Omental fat pad (tissue), 4 donors: ENCODE results near the gene LRRC27. TPM values are rescaled to one million over a fixed set of nuclear protein-coding genes. Genes with fewer than 3 reads are reported as not detected.
A peak's percentile ranks its signal among the peaks of the same experiment; 100 is the strongest.

ENCODE experiments used
- ATAC-seq: fragments of 150-250 bp; one replicate; pipeline ENCODE4 v1.9.1; 2016; ENCODE audit warnings: mild to moderate bottlenecking, moderate library complexity; ENCODE audit not compliant: low FRiP score
- DNase-seq: peaks from one replicate; pipeline ENCODE4 v3.0.0-alpha.2; 2019; ENCODE audit warnings: low spot score
- total RNA-seq, 4 donors: library from RNA; depleted of rRNA; stranded (reverse); fragments of >200 nt; gene quantifications; one replicate each; pipeline ENCODE4 v1.1.0, GENCODE V29; 2016
- TF ChIP-seq, protein P1 (sequence below), 3 donors: fragments of 450-650 bp; IDR thresholded peaks; one replicate each; pipeline ENCODE4 v1.5.1; 2016 to 2017; ENCODE audit warnings: antibody characterized with exemption in 3 of 3, mild to moderate bottlenecking in 3 of 3, moderate library complexity in 2 of 3

The LRRC27 gene
- total RNA-seq, 4 donors from 2014 or later = 5.0 to 12.1 (median 7.7) TPM

DNA sequence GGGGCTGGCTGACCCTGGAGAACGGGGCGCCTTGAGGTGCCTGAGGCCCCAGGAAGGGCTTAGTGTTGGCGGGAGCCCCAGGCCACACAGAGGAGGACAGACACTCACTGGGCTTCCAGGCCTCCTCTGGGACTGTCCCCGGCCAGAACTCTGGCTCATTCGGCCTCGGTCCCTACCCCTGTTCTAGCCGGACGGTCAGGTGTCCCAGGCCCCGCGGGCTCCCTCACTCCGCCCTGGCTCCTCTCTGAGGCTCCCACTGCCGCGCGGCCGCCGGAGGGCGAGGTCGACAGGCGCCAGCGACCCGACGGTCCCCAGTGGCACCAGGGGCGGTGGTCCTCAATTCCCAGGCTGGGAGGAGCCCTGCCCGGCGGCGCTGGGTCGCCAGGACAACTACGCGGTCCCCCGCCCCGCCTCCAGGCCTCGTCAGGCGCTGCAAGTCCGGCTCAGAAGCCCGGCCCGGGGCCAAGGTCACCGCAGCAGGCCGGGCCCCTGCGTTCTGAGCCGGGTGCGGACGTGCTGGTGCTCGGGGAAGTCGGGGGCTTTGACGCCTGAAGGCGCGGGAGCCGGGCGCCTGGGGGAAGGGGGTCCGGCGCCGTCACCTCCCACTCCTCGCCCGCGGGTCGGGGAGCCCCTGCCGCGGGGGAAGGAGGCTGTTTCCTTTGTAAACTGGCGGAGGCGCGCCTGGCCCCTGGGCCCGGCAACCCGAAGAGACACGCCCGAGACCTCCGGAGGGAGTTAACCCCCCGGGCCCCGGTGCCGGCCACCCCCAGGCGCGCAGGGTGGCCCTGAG lies 63.9 kb downstream of the LRRC27 start:
- ATAC-seq = peak; percentile 4

DNA sequence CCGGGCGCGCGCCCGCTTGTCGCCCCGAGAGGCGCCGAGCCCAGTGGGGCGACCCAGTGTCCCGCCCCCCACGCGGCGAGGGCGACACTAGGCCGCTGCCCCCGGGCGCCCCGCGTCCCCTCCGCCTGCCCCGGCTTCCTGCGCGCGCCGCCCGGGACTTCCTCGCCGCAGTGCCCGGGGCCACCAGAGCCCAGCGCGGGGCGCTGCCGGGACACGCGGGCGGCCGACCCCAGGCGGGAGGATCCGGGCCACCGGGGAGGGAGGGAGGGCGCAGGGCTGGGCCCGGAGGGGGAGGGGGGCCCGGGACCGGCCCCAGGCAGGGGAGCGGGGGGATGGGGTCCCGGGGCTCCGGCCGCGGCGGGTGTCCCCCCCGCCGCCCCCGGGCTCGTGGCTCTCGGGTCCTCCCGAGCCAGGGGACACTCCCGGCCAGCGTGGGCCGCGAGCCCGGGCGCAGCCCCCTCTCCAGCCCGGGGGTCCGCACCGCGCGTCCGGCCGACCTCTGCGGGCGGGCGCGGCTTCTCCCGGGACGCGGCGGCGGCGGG lies 64.6 kb downstream of the LRRC27 start:
- no peak for DNase-seq
- ATAC-seq = peak; percentile 38
- TF ChIP-seq, protein P1, sequence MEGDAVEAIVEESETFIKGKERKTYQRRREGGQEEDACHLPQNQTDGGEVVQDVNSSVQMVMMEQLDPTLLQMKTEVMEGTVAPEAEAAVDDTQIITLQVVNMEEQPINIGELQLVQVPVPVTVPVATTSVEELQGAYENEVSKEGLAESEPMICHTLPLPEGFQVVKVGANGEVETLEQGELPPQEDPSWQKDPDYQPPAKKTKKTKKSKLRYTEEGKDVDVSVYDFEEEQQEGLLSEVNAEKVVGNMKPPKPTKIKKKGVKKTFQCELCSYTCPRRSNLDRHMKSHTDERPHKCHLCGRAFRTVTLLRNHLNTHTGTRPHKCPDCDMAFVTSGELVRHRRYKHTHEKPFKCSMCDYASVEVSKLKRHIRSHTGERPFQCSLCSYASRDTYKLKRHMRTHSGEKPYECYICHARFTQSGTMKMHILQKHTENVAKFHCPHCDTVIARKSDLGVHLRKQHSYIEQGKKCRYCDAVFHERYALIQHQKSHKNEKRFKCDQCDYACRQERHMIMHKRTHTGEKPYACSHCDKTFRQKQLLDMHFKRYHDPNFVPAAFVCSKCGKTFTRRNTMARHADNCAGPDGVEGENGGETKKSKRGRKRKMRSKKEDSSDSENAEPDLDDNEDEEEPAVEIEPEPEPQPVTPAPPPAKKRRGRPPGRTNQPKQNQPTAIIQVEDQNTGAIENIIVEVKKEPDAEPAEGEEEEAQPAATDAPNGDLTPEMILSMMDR (IDR thresholded peaks at IDR 0.05) = peak in 1 of 3 donors; percentile 12

More for the DNA sequence above, 63.9 kb downstream of the LRRC27 start:
- DNase-seq = no peak
- TF ChIP-seq, protein P1 (IDR thresholded peaks at IDR 0.05) = no peak

DNA sequence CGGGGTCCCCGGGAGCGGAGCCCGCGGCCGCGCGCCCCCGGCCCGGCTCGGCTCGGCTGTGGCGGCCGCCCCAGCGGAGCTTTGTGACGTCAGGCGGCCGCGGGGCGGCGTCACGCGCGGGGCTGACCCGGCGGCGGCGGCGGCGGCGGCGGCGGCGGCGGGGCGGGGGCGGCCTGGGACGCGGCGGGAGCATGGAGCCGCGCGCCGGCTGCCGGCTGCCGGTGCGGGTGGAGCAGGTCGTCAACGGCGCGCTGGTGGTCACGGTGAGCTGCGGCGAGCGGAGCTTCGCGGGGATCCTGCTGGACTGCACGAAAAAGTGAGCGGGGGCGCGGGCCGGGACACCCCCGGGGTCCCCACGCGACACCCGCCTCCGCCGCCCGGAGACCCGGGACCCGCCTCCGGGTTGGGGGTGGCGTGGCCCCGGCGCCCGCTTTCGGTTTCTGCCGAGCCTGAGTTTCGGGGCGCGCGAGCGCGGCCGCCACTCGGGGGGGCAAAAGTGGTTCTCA lies 65.1 kb downstream of the LRRC27 start, which contains the start of gene PWWP2B:
Gene PWWP2B, plus strand, starts transcription at position 165 of the 506 bp plus-strand sequence. Its CDS starts 27 bp downstream, at position 192.
- TF ChIP-seq, protein P1 (IDR thresholded peaks at IDR 0.05) = no peak
- DNase-seq (no peak), ATAC-seq (peak; percentile 39)

DNA sequence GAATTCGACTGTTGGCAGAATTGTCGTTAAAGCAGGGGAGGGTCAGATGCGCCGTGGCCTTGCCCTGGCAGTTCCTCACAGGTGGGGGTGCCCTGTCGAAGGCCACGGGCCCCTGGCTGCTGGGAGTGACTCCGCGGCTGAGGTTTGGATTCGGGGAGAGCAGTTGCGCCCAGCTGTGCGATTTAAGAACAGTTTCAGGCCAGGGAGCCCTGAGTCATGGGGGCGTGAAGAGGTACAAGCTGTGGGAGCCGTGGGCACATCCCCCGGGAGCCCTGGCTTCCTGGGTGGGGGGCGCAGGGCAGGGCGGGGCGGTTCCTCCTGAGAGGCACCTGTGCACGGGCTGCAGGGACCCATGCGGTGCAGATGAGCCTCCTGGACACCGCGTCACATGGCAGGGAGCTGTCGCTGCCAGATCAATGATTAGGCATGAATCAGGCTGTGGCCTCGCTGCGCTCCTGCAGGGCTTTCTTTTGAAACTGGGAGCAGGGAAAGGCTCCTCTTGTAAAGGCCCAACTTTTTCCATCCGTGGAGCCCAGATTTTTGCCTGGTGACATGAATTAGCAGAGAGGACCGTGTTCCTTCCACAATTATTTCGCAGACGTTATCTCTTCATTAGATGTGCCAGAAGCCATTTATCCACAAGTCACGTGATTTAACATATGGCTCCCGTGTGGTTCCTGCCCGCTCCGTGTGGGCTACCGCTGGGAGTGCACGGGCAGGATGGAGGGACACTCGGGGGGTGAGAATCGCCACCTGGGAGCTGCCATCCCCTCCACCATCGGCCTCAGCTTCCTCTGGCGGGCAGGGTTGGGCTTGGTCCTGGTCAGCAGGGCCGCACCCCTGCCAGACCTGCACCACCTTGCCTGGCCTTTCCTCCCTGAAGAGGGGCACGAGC lies 65.9 kb downstream of the LRRC27 start:
- TF ChIP-seq, protein P1 (IDR thresholded peaks at IDR 0.05) = no peak
- no peak for ATAC-seq

GRCh38 chr10:132398566-132398991 lies 66.6 kb downstream of the LRRC27 start:
- DNase-seq = no peak
- no peak for ATAC-seq
- TF ChIP-seq, protein P1 (IDR thresholded peaks at IDR 0.05) = no peak

More for the DNA sequence above, 65.9 kb downstream of the LRRC27 start:
- DNase-seq = no peak

DNA sequence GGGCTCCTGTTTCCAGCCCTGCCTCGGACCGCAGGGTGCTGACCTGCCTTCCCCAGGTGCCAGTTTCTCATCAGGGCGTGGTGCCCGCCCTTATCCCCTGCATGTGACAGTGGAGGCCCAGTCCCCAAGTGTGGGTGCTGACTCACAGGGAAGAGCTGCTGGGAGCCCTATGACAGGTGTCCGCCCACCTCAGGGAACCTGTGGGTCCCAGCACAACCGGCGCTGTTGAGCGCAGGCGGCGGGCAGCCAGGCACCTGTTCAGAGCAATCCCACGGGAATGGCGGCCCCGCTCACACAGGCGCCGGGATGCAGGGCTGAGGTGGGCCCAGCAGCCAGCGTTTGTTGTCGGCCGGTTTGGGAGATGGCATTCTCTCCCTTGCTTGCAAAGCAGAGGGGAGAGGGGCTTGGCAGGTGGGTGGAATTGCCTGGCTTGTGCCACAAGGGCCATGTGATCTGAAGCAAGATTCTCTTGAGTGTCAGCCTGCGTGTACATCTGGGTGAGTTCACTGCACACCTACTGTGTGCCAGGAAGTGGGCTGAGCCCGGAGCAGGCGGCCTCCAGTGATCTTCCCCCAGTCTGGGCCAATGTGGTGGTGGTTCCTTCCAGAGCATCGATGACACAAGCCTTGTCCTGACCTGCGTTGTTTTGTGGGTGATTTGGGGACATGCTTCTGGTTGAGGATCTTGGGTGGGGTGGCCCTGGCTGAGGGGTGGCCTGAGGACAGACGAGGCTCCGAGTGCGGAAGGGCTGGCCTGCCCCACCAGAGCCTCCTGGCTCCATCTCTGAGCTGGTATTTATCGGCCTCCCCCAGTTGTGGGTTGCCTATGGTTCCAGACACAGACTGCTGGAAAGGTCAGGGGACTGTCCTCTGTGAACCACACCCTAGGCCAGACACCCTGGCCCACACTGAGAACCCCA lies 67.4 kb downstream of the LRRC27 start:
- DNase-seq (no peak), ATAC-seq (no peak)
- TF ChIP-seq, protein P1 (IDR thresholded peaks at IDR 0.05) = no peak
